GM18868 (cell line): Measurements from ENCODE around the gene RUNX1.

Experiments
- ATAC-seq: cut with Tn5 transposase; IDR thresholded peaks from one replicate; pipeline ENCODE4 v1.9.1; 2021; ENCODE audit warnings: mild to moderate bottlenecking, moderate library complexity; ENCODE audit not compliant: unreplicated experiment

The RUNX1 gene

DNA sequence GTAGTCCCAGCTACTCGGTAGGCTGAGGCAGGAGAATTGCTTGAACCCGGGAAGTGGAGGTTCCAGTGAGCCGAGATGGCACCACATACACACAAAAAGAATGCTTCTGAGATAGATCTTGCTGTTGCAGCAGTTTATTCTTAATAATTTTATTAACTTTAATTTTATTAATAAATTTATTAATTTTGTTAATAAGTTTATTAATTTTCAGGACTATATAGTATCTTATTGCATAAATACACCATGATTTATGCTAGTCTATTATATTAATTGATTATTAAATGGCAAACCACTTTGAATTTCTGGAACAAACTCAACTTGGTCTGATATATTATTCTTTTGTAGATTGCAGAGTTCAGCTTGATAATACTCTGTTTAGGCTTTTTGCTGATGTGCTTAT, 280.8 kb downstream of the RUNX1 start:
- no peak for ATAC-seq

DNA sequence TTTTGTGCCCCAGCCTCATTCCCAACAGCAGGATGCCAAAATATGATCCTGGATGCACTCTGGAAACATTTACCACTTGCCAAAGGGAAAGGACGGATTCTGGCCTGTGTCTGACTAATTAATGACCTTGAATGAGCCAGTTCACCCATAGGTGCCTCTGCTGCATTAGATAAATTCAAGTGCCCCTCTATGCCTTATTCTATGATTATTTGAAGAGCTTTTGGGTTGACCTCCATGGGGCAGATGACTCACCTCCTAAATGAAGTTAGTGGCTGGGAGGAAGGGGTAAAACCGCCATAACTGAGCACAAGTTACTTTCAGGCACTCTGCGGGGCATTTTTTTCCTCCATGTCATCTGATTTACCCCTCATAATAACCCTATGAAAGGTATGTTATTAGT, 282.2 kb downstream of the RUNX1 start:
- ATAC-seq, result no peak

DNA sequence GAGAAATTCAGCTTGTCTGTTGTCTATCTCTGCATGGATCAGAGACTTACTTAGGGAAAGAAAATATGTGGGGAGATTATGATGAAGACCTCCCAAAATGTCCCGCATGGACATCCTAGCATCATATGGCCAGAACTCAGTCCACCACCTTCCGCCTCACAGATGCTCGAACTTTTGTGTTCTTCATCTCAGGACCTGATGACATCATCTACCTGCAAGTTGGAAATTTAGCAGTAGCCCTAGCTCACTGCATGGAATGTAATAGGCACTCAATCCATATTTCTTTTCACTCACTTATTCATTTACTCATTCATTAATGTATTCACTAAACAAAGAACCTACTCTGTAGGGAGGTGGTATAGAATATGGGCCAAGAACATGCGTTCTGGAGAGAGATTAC, 283.5 kb downstream of the RUNX1 start:
- no peak for ATAC-seq

DNA sequence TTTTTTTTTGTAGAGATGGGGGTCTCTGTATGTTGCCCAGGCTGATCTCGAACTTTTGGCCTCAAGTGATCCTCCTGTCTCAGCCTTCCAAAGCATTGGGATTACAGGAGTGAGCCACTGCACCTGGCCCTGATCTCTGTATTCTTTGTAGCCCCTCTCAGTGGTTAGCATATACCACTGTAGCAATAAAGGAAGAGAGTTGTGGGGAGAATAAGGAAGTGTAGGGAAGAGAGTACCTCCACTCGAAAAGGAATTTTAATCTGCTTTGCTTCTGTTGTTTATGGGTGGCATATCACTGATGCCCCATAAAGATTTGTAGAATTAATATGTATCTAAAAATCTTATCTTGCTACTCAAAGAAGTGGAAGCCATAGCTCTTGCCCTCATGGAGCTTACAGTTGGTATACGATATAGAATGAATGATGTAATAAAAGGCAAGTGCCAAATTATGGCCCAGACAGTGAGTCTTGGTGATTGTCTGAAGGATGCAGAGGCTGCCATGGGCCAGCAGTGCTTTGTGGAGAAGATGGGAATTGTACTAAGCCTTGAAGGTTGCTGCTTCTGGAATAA, 284.3 kb downstream of the RUNX1 start:
- no peak for ATAC-seq

DNA sequence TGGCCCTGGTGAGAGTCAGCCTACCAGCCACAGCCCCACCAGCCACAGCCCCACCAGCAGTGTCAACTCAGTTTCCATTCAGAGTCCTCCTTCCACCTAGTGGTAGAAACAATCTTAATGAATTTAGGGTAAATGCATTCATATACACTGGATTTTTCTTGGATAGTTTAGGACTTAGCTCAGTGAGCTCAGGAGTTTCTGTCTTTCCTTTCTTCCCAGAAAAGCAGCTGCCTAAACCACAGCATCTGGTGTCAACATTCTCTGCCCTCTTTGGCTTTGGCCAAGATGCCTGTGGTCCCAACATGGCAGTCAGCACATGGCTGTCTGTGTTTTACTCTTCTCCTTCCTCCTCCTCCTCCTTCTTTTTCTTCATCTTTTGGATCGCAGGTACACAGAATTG, 286.3 kb downstream of the RUNX1 start:
- ATAC-seq, result no peak

DNA sequence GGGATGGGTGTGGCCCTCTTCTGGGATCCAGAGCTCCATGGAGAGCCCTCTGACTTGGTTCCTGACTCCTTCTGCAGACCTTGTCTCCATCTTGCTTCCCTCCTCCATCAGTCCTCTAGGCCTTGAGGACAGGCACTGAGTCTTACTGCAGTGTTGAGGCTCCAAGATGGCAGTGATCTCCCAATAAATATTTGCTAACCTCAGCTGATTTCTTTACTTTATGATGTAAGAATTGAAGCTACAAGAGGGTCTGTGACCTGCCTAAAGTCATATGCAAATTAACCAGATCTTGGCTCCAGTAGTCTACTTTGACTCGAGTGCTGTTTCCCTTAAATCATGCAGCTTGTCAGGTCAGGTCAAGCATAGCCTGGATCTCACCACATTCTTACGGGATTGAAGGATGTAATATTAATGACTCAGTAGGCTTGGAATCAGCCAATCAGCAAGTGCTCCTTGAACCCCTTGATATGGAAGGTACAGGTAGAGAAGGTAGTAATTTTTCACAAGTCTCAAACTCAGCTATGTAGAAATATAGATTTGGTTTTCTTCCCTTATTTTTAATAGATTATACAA, 287.3 kb downstream of the RUNX1 start:
- ATAC-seq, result no peak

DNA sequence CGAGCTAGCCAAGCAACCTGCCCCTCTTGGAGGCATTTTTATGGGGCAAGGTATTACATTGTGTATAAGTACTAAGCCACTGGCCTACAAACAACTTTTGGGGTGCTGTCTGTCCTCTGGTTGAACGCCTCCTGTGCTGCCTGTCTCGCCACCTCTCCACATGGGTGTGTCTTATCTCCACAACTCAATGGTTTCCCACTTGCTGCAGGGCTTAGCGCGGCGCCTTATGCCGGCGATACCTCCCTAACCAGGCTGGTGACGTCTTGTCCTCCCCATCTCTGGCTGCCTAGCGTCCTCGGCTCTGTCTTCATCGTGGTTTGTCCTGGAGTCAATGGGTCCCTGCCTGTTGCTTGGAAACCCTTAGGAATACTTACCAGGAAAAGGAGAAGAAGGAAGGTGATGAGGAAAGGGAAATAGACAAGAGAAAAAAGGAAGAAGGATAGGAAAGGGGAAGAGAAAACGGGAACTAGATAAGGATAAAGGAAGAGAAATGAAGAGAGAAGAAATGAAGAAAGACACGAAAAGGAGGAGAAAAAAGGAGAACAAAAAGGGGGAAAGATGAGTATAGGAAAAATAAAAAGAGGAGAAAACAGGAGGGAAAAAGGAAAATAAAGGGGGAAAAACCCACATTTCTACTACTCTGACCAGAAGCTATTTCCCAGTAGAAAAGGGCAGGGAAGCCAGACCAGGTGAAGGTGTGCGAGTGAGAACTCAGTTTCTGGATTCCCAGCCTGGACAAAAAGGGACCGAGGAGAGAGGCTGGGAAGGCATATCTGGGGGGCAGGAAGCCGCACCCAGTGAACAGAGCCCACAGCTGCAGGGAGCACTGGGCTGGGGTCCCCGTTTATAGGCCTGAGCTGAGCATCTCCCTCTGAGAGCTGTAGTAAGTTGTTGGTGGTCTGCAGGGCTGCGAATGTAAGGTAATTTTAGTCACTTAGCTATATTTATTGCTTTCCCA, 294.1 kb downstream of the RUNX1 start:
- ATAC-seq, result no peak

DNA sequence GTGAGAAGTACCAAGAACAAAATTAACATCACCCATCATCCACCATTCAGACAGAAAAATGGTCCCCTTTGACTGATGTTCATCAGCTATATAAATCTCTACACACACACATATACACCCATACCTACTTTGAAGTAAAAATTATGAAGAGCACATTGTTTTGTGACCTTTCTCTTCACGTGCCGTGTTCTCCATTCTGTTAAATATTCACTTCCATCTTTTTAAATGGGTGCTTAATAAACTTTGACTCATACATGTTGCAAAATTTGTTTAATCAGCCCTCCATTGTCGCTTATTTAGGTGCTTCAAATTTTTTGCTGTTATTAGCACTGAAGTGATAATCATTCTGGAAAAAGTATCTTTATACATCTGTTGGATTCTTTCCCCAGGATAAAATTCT, 300.2 kb downstream of the RUNX1 start:
- ATAC-seq, result no peak

DNA sequence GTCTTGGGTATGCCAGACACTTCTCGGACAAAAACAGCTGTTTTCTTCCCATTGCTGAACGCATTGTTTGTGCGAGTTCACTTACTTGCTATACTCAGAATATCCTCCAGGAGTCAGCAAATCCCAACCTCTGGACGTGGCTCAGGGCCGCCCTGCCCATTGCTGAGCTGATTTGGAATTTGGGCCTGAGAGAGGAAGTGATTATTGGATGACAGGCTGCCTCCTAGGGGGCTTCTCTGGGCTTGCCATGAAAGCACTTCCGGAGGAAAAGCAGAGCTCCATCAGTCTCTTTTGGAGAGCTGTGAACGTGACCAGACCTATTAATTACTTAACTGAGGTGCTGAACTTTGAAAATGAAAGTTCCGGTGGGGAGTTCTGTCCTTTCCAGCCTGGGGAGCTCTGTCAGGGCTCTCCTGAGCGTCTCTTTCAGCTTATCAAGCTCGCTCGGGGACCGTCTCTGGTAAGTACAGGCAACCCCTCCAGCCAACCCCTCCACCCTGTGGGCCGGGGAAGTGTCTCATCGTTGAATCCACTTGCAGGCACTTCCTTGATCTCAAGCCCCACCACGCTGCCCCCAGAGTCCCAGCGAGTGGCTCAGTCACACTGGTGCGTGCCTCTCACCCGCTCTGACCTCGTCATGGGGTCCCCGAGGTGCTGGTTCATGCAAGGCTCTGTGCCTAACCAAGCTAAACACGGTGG, 303.4 kb downstream of the RUNX1 start:
- peak; percentile 85 for ATAC-seq

DNA sequence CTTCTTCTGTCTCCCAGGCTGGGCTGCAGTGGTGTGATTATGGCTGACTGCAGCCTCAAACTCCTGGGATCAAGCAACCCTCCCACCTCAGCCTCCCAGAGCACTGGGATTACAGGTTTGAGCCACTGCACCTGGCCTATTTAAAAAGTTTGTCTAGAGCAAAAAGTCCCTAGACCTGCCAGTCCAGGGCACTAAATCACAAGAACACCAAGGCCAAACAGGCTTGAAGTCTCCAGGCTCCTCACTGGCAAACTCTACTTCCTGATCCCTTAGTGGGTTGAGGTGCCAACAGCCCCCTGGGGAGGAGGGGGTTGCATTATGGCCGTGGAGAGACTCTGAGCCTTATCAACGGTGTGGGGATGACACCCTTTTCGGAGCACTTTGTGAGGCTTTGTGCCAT, 304.3 kb downstream of the RUNX1 start:
- no peak for ATAC-seq

DNA sequence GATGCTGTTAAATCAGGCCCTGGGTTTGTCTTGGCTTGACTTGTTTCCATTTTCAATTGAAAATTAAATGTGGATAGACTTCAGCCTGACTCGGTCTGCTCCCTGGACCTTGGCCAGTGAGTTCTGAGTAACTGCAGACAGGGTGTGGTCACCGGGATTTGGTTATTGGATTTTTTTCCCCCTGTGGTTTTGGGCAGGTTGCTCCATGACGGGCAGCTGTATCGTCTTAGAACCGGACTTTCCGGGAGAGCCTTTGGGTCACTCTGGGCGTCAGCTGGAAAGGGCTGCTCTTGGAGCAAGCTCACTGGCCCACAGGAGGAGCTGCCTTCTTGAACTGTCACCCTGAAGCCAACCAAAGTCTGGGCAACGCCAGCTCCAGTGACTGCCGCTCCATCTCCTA, 305.3 kb downstream of the RUNX1 start:
- no peak for ATAC-seq

DNA sequence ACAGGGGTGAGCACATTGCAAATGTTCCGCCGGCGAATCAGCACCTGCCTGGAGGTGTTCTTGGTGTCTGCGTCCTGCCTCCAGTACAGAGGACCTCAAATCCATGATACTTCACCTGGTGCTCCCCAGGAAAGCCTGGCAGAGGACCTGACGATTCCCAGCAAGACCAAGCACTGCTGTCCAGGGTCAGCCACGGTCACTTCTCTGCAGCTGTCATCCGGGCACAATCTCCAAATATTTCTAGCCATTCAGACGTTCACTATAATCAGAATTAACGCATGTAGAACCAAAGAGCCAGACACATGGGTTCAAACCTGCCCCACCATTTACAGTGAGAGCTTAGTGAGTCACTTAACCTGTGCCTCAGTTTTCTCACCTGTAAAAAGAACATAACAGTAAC, 305.8 kb downstream of the RUNX1 start:
- ATAC-seq, result no peak

DNA sequence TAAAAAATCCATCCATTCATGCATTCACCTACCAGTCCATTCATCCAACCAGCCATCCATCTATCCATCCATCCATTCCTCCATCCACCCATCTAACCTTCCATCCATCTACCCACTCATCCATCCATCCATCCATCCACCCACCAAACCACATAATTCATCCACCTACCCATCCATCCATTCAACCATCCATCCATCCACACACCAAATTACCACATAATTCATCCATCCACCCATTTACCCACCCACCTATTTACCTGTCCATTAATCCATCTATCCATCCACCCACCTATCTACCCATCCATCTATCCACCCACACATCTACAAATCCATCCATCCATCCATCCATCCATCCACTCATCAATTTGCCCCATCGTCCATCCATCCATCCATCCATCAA, 308.9 kb downstream of the RUNX1 start:
- no peak for ATAC-seq
